ENCODE data around the gene CACNA1C.

DNA sequence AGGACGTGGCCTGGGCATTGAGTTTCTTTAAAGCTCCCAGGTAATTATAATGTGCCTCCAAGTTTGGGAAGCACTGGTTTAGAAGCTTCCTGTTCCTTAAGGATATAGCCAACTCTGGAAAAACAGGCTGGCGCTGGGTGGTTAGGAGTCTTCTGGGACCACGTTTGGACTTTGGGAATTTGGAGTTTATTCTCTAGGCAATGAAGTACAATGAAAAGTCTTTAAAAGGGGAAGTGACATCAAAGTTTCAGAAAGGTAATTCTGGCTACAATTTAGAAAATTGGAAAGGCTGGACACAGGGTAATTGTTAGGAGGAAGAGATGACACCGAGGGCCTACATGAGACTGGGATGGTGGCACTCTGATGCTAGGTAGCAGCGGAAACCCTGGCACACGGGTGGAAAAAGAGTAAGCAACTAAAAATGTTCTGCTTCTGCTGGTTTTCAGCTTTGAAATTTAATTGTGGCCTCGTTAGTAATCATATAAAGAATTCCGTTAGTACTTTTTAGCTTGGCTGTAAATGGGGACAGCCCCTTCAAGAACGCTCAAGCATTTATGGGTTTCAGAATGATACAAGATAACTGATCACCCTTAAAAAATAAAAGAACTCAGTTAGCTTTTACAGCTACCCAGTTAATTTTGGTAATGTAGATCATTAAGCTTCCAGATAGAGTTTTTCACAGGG, 35.8 kb upstream of the CACNA1C start:
- TF ChIP-seq GATA2 (IDR thresholded peaks at IDR 0.05; ENCODE audit: low read depth, low read length): no peak
- no peak for TF ChIP-seq GATA3 (IDR thresholded peaks at IDR 0.05; ENCODE audit: low read depth, low read length)
